OCI-LY3 (cell line): Measurements from ENCODE around the gene WNT3.

Experiments
- H2AFZ ChIP-seq: fragments of 200-600, 300-600 bp; shearing (Covaris generic); 2 replicates; pipeline ENCODE4 v1.6.0; 2014; ENCODE audit warnings: antibody characterized with exemption, low read depth, low read length
- H3K27ac ChIP-seq: fragments of 200-600, 300-600 bp; sonication (generic); 2 replicates; pipeline ENCODE4 v1.5.1; 2014; ENCODE audit warnings: mild to moderate bottlenecking, low read length, moderate library complexity, mixed read lengths
- H3K27me3 ChIP-seq: fragments of 200-600, 300-600 bp; sonication (generic); 2 replicates; pipeline ENCODE4 v1.6.1; 2014; ENCODE audit warnings: low read depth, low read length, mixed read lengths
- H3K36me3 ChIP-seq: fragments of 200-600, 300-600 bp; sonication (generic); replicated peaks from 2 replicates; pipeline ENCODE3; 2014; ENCODE audit warnings: low read depth, low read length, mixed read lengths
- H3K4me1 ChIP-seq: fragments of 300-600, 200-600 bp; sonication (generic); 2 replicates; pipeline ENCODE4 v1.6.1; 2014; ENCODE audit warnings: low read length, mixed read lengths
- H3K4me2 ChIP-seq: fragments of 200-600, 300-600 bp; sonication (generic); 2 replicates; pipeline ENCODE4 v1.6.1; 2014; ENCODE audit warnings: low read length, mixed read lengths
- H3K4me3 ChIP-seq: fragments of 300-600, 200-600 bp; sonication (generic); 2 replicates; pipeline ENCODE4 v1.5.1; 2014; ENCODE audit warnings: antibody characterized with exemption, mild to moderate bottlenecking, low read length, moderate library complexity
- H3K79me2 ChIP-seq: fragments of 300-600, 200-600 bp; shearing (Covaris generic); 2 replicates; pipeline ENCODE4 v1.6.1; 2014; ENCODE audit warnings: mild to moderate bottlenecking, low read length, mixed read lengths
- H3K9ac ChIP-seq: fragments of 300-600, 200-600 bp; shearing (Covaris generic); 2 replicates; pipeline ENCODE4 v1.6.0; 2014; ENCODE audit warnings: mild to moderate bottlenecking, low read length, moderate library complexity
- H3K9me3 ChIP-seq: fragments of 200-600, 300-600 bp; shearing (Covaris generic); 2 replicates; pipeline ENCODE4 v1.6.1; 2014; ENCODE audit warnings: low read length, mixed read lengths; ENCODE audit not compliant: insufficient read depth
- H4K20me1 ChIP-seq: fragments of 200-600, 300-600 bp; sonication (generic); 2 replicates; pipeline ENCODE4 v1.6.1; 2016; ENCODE audit warnings: low read length, mixed read lengths; ENCODE audit not compliant: insufficient read depth
- EZH2phosphoT487 ChIP-seq: fragments of 200-600 bp; shearing (Covaris generic); IDR thresholded peaks from 2 replicates; pipeline ENCODE4 v1.6.1; 2018; ENCODE audit warnings: antibody characterized with exemption, mixed run types, low read depth
- TF ChIP-seq, protein P1 (sequence below): fragments of 200-600, 300-600 bp; sonication (generic); IDR thresholded peaks from 2 replicates; pipeline ENCODE4 v1.5.1; 2014; ENCODE audit warnings: antibody characterized with exemption, low read length, low read depth

WNT3 gene

DNA sequence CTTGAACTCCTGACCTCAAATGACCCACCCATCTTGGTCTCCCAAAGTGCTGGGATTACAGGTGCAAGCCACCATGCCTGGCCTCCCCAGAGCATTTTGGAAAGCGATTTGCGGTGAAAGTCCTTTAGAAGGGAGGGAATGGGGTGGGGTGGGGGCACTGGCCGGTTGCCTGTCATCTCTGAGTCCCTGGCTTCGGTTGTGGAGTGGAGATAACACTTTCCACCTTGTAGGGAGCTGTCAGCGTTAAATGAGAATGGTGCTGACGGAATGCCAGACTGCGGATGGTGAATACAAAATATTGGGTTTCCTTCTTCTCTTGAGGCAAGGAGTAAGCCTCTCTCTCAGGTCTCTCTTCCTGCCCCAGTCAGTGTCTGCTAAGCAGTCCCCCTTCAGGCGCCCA, 5.2 kb upstream of the WNT3 start:
- Histone ChIP-seq H3K27ac (no peak overlapping the region), H3K9me3 (no peaks in the 10 kb centered on the region), H3K9ac (no peak overlapping the region), H2AFZ (no peak overlapping the region), H3K36me3 (no peaks in the 10 kb centered on the region), H3K4me3 (no peak overlapping the region), H3K27me3 (no peaks in the 10 kb centered on the region), H4K20me1 (no peaks in the 10 kb centered on the region), H3K4me2 (no peak overlapping the region), H3K4me1 (no peaks in the 10 kb centered on the region), H3K79me2 (no peaks in the 10 kb centered on the region)
- TF ChIP-seq EZH2phosphoT487, result no peak
- TF ChIP-seq, protein P1, sequence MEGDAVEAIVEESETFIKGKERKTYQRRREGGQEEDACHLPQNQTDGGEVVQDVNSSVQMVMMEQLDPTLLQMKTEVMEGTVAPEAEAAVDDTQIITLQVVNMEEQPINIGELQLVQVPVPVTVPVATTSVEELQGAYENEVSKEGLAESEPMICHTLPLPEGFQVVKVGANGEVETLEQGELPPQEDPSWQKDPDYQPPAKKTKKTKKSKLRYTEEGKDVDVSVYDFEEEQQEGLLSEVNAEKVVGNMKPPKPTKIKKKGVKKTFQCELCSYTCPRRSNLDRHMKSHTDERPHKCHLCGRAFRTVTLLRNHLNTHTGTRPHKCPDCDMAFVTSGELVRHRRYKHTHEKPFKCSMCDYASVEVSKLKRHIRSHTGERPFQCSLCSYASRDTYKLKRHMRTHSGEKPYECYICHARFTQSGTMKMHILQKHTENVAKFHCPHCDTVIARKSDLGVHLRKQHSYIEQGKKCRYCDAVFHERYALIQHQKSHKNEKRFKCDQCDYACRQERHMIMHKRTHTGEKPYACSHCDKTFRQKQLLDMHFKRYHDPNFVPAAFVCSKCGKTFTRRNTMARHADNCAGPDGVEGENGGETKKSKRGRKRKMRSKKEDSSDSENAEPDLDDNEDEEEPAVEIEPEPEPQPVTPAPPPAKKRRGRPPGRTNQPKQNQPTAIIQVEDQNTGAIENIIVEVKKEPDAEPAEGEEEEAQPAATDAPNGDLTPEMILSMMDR, result no peak

GRCh38 chr17:46822388-46822921, 4.0 kb upstream of the WNT3 start:
- no peaks in the 10 kb centered on the region for H3K4me1 ChIP-seq
- H3K9me3 ChIP-seq, result no peaks in the 10 kb centered on the region
- H3K79me2 ChIP-seq, result no peaks in the 10 kb centered on the region
- H2AFZ ChIP-seq, result no peak overlapping the region; the same call in 1 of the 2 replicates
- H3K27ac ChIP-seq, result no peak overlapping the region
- H3K27me3 ChIP-seq, result peaks cover 5% of the 10 kb centered on the region; the same call in 1 of the 2 replicates
- no peak for TF ChIP-seq EZH2phosphoT487
- TF ChIP-seq, protein P1, result peak; percentile 67
- no peak overlapping the region for H3K4me3 ChIP-seq
- no peak overlapping the region for H3K4me2 ChIP-seq
- no peaks in the 10 kb centered on the region for H3K36me3 ChIP-seq
- no peak overlapping the region for H3K9ac ChIP-seq
- no peaks in the 10 kb centered on the region for H4K20me1 ChIP-seq

DNA sequence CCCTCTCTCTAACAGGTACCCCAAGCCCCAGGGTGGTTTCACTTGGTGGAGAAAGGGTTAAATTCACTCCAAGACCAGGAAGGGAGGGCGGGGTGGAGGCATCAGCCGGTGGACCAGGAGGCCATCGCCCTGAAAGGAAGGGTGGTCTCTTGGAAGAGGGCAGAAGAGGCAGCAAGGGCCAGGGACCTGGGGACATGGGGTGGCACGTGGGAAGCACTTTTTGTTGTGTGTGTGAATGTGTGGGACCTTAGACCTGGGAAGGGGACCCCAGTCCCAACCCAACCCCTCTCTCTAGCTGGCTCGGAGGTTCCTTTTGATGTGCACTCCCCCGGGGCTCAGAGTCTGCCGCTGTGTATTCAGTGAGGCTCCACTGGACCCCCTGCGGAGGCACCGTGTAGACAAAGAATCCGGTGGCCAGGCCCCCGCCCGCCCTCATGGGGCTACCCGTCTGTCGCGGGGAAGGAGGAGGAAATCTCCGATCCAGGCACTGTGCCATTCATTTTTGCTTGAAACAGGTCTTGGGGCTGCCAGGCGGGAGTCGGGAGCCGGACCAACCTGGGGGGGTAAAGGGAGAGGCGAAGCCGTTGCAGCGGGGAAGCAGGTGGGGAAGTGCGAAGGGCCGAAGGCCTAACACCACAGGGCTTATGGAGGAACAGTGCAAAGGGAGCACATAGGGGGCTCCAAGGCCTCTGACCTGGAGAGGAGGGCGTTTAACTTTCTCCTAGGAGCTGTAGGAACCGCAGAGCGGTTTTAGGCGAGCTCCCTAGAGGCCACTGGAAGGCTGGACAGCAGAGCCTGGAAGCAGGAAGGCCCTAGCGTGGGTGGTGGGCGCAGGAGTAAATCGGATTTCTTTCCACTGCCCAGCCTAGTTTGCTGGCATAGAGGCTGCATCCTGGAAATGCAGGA, 3.2 kb upstream of the WNT3 start:
- no peak overlapping the region for H3K4me2 ChIP-seq

More for the DNA sequence above, 3.2 kb upstream of the WNT3 start:
- Histone ChIP-seq H3K79me2 (no peaks in the 10 kb centered on the region), H3K4me1 (no peaks in the 10 kb centered on the region), H3K36me3 (no peaks in the 10 kb centered on the region), H3K9ac (no peak overlapping the region), H3K27me3 (peaks cover 5% of the 10 kb centered on the region; the same call in 1 of the 2 replicates), H2AFZ (no peak overlapping the region), H4K20me1 (no peaks in the 10 kb centered on the region), H3K27ac (no peak overlapping the region), H3K9me3 (no peaks in the 10 kb centered on the region), H3K4me3 (no peak overlapping the region)
- TF ChIP-seq, protein P1, result no peak
- TF ChIP-seq EZH2phosphoT487, result no peak
